ENCODE data around the gene STMND1.

DNA sequence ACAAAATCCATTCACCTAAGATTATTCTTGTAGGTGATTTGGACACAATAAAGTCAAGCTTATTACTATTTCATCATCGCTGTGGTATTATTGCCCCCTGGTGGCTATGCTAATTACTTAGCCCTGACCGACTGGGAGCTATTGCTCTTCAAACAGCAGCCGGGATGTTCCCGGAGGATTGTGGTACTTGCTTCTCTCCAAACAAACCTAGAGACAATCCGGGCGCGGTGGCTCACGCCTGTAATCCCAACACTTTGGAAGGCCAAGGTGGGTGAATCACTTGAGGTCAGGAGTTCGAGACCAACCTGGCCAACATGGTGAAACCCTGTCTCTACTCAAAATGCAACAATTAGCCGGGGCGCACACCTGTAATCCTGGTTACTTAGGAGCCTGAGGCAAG is 15.4 kb upstream of the STMND1 start:
- TF ChIP-seq SP1 (IDR thresholded peaks at IDR 0.05), result no peak
- no peak for TF ChIP-seq HDGF (IDR thresholded peaks at IDR 0.05; ENCODE audit: borderline replicate concordance)
- TF ChIP-seq FOXM1 (IDR thresholded peaks at IDR 0.05; ENCODE audit: borderline replicate concordance), result no peak
- TF ChIP-seq BHLHE40 (IDR thresholded peaks at IDR 0.05; ENCODE audit: borderline replicate concordance), result no peak
- no peak for TF ChIP-seq TARDBP (IDR thresholded peaks at IDR 0.05)
- TF ChIP-seq SUZ12 (IDR thresholded peaks at IDR 0.05), result no peak
- TF ChIP-seq FOXK2 (IDR thresholded peaks at IDR 0.05), result no peak
- no peak for TF ChIP-seq PKNOX1 (IDR thresholded peaks at IDR 0.05)
- no peak for TF ChIP-seq ELF4 (IDR thresholded peaks at IDR 0.05)
- TF ChIP-seq L3MBTL2 (conservative IDR thresholded peaks at IDR 0.05), result no peak
- no peak for TF ChIP-seq CTBP1 (IDR thresholded peaks at IDR 0.05; ENCODE audit: borderline replicate concordance)
- no peak for TF ChIP-seq ARNT (IDR thresholded peaks at IDR 0.05)
- no peak for TF ChIP-seq LEF1 (IDR thresholded peaks at IDR 0.05; ENCODE audit: borderline replicate concordance)
- TF ChIP-seq ZNF384 (IDR thresholded peaks at IDR 0.05), result no peak

Measured in HEK293T (cell line).